T-helper 1 cell treated with Interleukin-12 subunit alpha and Interleukin-12 subunit beta and Interleukin-4 antibody, amounts not matched to agents 30 μg/mL and 1 μg/mL, for 36 hours (primary cell): Measurements from ENCODE around the gene ACACB.
A peak's percentile ranks its signal among the peaks of the same experiment; 100 is the strongest.

Experiments used
- H3K27ac Mint-ChIP-seq: one replicate; pipeline ENCODE4 v1.8.0; 2021; ENCODE audit warnings: mild to moderate bottlenecking, mixed read lengths
- H3K27me3 Mint-ChIP-seq: one replicate; pipeline ENCODE4 v1.8.0; 2021; ENCODE audit warnings: low read depth, mixed read lengths
- H3K36me3 Mint-ChIP-seq: one replicate; pipeline ENCODE4 v1.8.0; 2021; ENCODE audit warnings: low read depth, mixed read lengths
- H3K4me1 Mint-ChIP-seq: one replicate; pipeline ENCODE4 v1.8.0; 2021; ENCODE audit warnings: low read depth, mixed read lengths
- H3K4me3 Mint-ChIP-seq: one replicate; pipeline ENCODE4 v1.8.0; 2021; ENCODE audit warnings: mild to moderate bottlenecking, moderate library complexity, mixed read lengths
- H3K9me3 Mint-ChIP-seq: one replicate; pipeline ENCODE4 v1.8.0; 2021; ENCODE audit warnings: mixed read lengths

ACACB gene

GRCh38 chr12:109098183-109098604, 18.2 kb upstream of the ACACB start:
- Mint-ChIP-seq H3K36me3 (peaks cover 23% of the 10 kb centered on the region), H3K27me3 (no peaks in the 10 kb centered on the region), H3K27ac (peak overlapping the region; percentile 76), H3K9me3 (no peaks in the 10 kb centered on the region), H3K4me3 (peak overlapping the region; percentile 87), H3K4me1 (peaks cover 30% of the 10 kb centered on the region)

- Mint-ChIP-seq H3K4me3 (peak overlapping the region; percentile 87), H3K27me3 (no peaks in the 10 kb centered on the region), H3K36me3 (peaks cover 26% of the 10 kb centered on the region), H3K4me1 (peaks cover 26% of the 10 kb centered on the region), H3K27ac (peak overlapping the region; percentile 64), H3K9me3 (no peaks in the 10 kb centered on the region)
Observed at GRCh38 chr12:109098651-109099050, 17.7 kb upstream of the ACACB start.

- Mint-ChIP-seq H3K27me3 (no peaks in the 10 kb centered on the region), H3K36me3 (peaks cover 30% of the 10 kb centered on the region), H3K27ac (peak overlapping the region; percentile 12), H3K9me3 (no peaks in the 10 kb centered on the region), H3K4me3 (peak overlapping the region; percentile 87), H3K4me1 (peaks cover 21% of the 10 kb centered on the region)
Observed at GRCh38 chr12:109099431-109100020, 16.9 kb upstream of the ACACB start.

GRCh38 chr12:109100741-109101140, 15.6 kb upstream of the ACACB start:
- peaks cover 21% of the 10 kb centered on the region for H3K4me1 Mint-ChIP-seq
- no peak overlapping the region for H3K27ac Mint-ChIP-seq
- H3K36me3 Mint-ChIP-seq: peaks cover 36% of the 10 kb centered on the region
- H3K27me3 Mint-ChIP-seq: no peaks in the 10 kb centered on the region
- no peaks in the 10 kb centered on the region for H3K9me3 Mint-ChIP-seq
- H3K4me3 Mint-ChIP-seq: no peak overlapping the region

GRCh38 chr12:109102491-109102890, 13.9 kb upstream of the ACACB start:
- Mint-ChIP-seq H3K27ac (no peak overlapping the region), H3K36me3 (peaks cover 38% of the 10 kb centered on the region), H3K4me3 (no peak overlapping the region)

GRCh38 chr12:109105176-109105575, 11.2 kb upstream of the ACACB start:
- Mint-ChIP-seq H3K36me3 (peaks cover 26% of the 10 kb centered on the region), H3K4me3 (no peak overlapping the region), H3K27ac (no peak overlapping the region), H3K27me3 (no peaks in the 10 kb centered on the region), H3K9me3 (no peaks in the 10 kb centered on the region), H3K4me1 (peaks cover 5% of the 10 kb centered on the region)

More at GRCh38 chr12:109102491-109102890, 13.9 kb upstream of the ACACB start:
- Mint-ChIP-seq H3K9me3 (no peaks in the 10 kb centered on the region), H3K4me1 (peaks cover 21% of the 10 kb centered on the region), H3K27me3 (no peaks in the 10 kb centered on the region)

GRCh38 chr12:109109746-109110350, 6.5 kb upstream of the ACACB start:
- Mint-ChIP-seq H3K9me3 (no peaks in the 10 kb centered on the region), H3K4me3 (no peak overlapping the region), H3K27ac (peak overlapping the region; percentile 33), H3K27me3 (no peaks in the 10 kb centered on the region), H3K36me3 (peaks cover 7% of the 10 kb centered on the region), H3K4me1 (peaks cover 5% of the 10 kb centered on the region)

- Mint-ChIP-seq H3K4me1 (peaks cover 8% of the 10 kb centered on the region), H3K36me3 (peaks cover 2% of the 10 kb centered on the region), H3K4me3 (peak overlapping the region; percentile 73), H3K27me3 (no peaks in the 10 kb centered on the region), H3K9me3 (no peaks in the 10 kb centered on the region), H3K27ac (peak overlapping the region; percentile 67)
Observed at GRCh38 chr12:109110988-109111495, 5.3 kb upstream of the ACACB start.

GRCh38 chr12:109112720-109113465, 3.5 kb upstream of the ACACB start:
- Mint-ChIP-seq H3K9me3 (no peaks in the 10 kb centered on the region), H3K27me3 (no peaks in the 10 kb centered on the region), H3K27ac (no peak overlapping the region), H3K36me3 (no peaks in the 10 kb centered on the region), H3K4me1 (peaks cover 8% of the 10 kb centered on the region), H3K4me3 (no peak overlapping the region)

GRCh38 chr12:109113661-109114321, 2.6 kb upstream of the ACACB start:
- Mint-ChIP-seq H3K36me3 (no peaks in the 10 kb centered on the region), H3K4me1 (peaks cover 8% of the 10 kb centered on the region), H3K4me3 (no peak overlapping the region), H3K27me3 (no peaks in the 10 kb centered on the region), H3K9me3 (no peaks in the 10 kb centered on the region), H3K27ac (no peak overlapping the region)

- Mint-ChIP-seq H3K4me1 (peaks cover 8% of the 10 kb centered on the region), H3K27me3 (no peaks in the 10 kb centered on the region), H3K9me3 (no peaks in the 10 kb centered on the region), H3K27ac (no peak overlapping the region), H3K36me3 (no peaks in the 10 kb centered on the region), H3K4me3 (no peak overlapping the region)
Observed at GRCh38 chr12:109114644-109115043, 1.7 kb upstream of the ACACB start.

GRCh38 chr12:109115404-109115757, 1.0 kb upstream of the ACACB start:
- H3K27ac Mint-ChIP-seq: no peak overlapping the region
- no peaks in the 10 kb centered on the region for H3K9me3 Mint-ChIP-seq
- H3K36me3 Mint-ChIP-seq: no peaks in the 10 kb centered on the region
- H3K4me1 Mint-ChIP-seq: peaks cover 8% of the 10 kb centered on the region
- no peak overlapping the region for H3K4me3 Mint-ChIP-seq
- H3K27me3 Mint-ChIP-seq: no peaks in the 10 kb centered on the region

- no peak overlapping the region for H3K4me3 Mint-ChIP-seq
- H3K4me1 Mint-ChIP-seq: peaks cover 6% of the 10 kb centered on the region
- H3K27me3 Mint-ChIP-seq: no peaks in the 10 kb centered on the region
- no peaks in the 10 kb centered on the region for H3K9me3 Mint-ChIP-seq
- no peak overlapping the region for H3K27ac Mint-ChIP-seq
- H3K36me3 Mint-ChIP-seq: no peaks in the 10 kb centered on the region
Observed at GRCh38 chr12:109116611-109116949, 193 bp downstream of the ACACB start.

- Mint-ChIP-seq H3K36me3 (no peaks in the 10 kb centered on the region), H3K4me3 (no peak overlapping the region), H3K27me3 (no peaks in the 10 kb centered on the region), H3K27ac (no peak overlapping the region), H3K9me3 (no peaks in the 10 kb centered on the region), H3K4me1 (peaks cover under 1% of the 10 kb centered on the region)
Observed at GRCh38 chr12:109120095-109120494, 3.7 kb downstream of the ACACB start.
